ENCODE measurements around the gene BCL7A. TPM values are rescaled to one million over a fixed set of nuclear protein-coding genes. Genes with fewer than 3 reads are reported as not detected.

BCL7A gene
- total RNA-seq, 1 donor = 4.7 TPM

DNA sequence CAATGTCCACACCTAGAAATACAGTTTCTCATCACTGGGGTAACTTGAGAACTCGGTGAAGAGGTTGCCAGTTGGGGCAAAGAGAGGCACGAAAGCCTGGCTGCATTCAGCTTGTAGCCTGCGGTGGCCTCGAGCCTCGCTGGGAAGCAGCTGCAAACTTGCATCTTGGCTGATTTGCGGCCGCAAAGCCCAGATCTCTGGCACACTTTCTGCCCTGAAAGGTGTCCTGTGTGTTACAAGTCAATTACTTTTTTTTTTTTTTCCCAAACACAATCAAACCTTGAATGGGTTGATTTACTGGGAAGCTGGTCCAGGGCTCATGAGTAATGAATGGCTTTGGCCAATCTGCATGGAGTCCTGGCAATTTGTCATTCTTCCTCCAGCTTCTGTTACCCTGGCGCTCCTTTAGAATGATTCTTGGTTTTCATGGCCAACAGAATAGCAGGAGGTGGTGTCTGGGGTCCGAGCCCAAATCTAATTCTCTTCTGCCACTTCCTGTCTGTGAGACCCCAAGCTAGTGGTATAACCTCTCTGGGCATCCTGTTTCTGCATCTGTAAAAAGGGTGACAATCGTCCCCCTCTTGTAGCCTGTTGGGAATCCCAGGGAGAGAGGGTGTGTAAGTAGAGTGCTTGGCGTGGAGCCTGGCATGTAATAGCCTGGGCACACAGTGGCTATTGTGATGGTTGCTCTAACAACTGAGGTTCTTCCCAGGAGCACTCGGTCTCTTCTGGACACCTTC lies 6.7 kb downstream of the BCL7A start:
- H3K27ac ChIP-seq (ENCODE audit: low read depth, low read length) = no peak overlapping the region
- H3K79me2 ChIP-seq (ENCODE audit: insufficient read depth, low read length) = peaks cover 85% of the 10 kb centered on the region
- H3K36me3 ChIP-seq (ENCODE audit: insufficient read depth, low read length) = no peaks in the 10 kb centered on the region
- H3K9me3 ChIP-seq (ENCODE audit: low read depth, low read length) = no peaks in the 10 kb centered on the region
- H3K4me2 ChIP-seq (ENCODE audit: insufficient read depth, low read length) = no peak overlapping the region
- H2AFZ ChIP-seq (ENCODE audit: low read length) = no peak overlapping the region
- no peak overlapping the region for H3K4me3 ChIP-seq (ENCODE audit: insufficient read depth, low read length)
- no peaks in the 10 kb centered on the region for H3K27me3 ChIP-seq (ENCODE audit: insufficient read depth, low read length)
- TF ChIP-seq, protein P1, sequence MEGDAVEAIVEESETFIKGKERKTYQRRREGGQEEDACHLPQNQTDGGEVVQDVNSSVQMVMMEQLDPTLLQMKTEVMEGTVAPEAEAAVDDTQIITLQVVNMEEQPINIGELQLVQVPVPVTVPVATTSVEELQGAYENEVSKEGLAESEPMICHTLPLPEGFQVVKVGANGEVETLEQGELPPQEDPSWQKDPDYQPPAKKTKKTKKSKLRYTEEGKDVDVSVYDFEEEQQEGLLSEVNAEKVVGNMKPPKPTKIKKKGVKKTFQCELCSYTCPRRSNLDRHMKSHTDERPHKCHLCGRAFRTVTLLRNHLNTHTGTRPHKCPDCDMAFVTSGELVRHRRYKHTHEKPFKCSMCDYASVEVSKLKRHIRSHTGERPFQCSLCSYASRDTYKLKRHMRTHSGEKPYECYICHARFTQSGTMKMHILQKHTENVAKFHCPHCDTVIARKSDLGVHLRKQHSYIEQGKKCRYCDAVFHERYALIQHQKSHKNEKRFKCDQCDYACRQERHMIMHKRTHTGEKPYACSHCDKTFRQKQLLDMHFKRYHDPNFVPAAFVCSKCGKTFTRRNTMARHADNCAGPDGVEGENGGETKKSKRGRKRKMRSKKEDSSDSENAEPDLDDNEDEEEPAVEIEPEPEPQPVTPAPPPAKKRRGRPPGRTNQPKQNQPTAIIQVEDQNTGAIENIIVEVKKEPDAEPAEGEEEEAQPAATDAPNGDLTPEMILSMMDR (IDR thresholded peaks at IDR 0.05; ENCODE audit: extremely low read depth, low read depth, low read length) = no peak
- peaks cover 5% of the 10 kb centered on the region for H4K20me1 ChIP-seq (ENCODE audit: insufficient read depth, low read length)
- peaks cover 24% of the 10 kb centered on the region for H3K4me1 ChIP-seq (ENCODE audit: insufficient read depth, low read length)
- DNase-seq (ENCODE audit: insufficient read length, low spot score, missing footprints) = peak; percentile 95

DNA sequence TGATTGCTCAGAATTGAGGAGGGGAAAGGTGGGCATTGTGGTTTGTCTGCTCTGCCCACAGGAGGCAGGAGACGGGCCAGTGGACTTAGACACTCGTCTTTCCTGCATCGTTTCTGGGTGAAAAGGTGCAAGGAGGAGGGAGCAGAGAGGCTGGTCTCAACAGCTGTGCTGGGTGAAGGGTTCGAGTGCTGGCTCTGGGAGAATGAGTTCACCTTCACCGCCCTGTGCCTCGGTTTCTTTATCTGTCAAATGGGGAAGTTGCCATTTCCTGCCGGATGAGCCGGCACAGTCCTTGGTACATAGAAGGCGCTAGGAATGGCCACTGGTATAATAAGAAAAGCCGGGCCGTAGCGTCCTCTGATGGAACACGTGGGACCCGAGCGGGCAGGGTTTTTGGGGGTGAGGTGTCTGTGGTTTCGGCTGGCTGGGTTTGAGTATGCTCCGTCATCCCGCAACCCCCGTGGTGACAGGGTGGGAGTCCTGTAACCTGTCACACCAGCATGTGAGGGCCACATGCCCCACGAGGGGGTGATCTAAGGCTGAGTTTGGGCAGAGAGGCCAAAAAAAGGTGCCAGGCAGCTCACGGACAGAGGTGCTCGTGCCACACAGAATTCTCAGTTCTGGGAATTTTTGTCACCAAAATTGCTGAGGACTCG lies 7.3 kb downstream of the BCL7A start:
- H3K79me2 ChIP-seq (ENCODE audit: insufficient read depth, low read length) = peaks cover 85% of the 10 kb centered on the region
- no peak overlapping the region for H2AFZ ChIP-seq (ENCODE audit: low read length)
- H4K20me1 ChIP-seq (ENCODE audit: insufficient read depth, low read length) = peaks cover 5% of the 10 kb centered on the region
- TF ChIP-seq, protein P1 (IDR thresholded peaks at IDR 0.05; ENCODE audit: extremely low read depth, low read depth, low read length) = no peak
- H3K27me3 ChIP-seq (ENCODE audit: insufficient read depth, low read length) = no peaks in the 10 kb centered on the region
- no peaks in the 10 kb centered on the region for H3K36me3 ChIP-seq (ENCODE audit: insufficient read depth, low read length)
- no peaks in the 10 kb centered on the region for H3K9me3 ChIP-seq (ENCODE audit: low read depth, low read length)
- no peak overlapping the region for H3K27ac ChIP-seq (ENCODE audit: low read depth, low read length)
- H3K4me1 ChIP-seq (ENCODE audit: insufficient read depth, low read length) = peaks cover 17% of the 10 kb centered on the region
- H3K4me3 ChIP-seq (ENCODE audit: insufficient read depth, low read length) = no peak overlapping the region
- no peak overlapping the region for H3K4me2 ChIP-seq (ENCODE audit: insufficient read depth, low read length)
- peak; percentile 55 for DNase-seq (ENCODE audit: insufficient read length, low spot score, missing footprints)

DNA sequence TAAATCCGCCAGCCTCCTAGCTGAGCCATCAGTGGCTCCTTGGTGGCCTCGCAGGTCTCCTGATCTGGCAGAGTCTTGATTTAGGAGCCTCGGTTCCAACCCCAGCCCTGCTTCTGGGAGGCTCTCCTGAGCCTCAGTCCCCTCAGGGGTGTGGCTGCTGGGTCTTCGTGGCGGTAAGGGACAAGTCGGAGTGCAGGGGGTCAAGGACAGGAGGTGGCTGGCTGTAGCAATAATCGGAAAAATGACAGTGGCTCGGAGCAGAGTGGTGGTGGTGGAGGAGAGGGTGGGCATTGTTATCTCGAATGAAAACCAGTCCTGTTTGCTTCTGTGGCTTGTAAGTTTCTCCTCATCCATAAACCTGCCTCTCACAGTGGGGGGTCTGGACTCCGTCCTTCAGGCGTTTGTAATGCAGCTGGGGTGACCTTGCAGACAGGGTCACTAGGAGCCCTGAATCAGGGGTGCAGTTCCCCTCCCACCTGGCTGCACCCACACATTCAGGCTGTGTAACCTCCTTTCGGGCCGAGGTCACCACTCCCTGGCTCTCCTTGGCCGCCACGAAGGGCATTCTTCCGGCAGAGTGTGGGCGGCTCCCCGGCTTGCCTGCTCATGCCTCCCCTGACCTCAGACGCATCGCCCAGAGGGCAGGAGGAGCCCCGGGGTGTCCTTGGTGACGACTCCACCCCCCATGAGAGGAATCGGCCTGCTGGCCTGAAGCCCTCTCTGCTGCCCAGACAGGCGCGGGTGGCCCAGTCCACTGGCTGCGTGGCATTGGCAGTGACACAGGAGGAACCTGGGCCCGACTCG lies 8.1 kb downstream of the BCL7A start:
- Histone ChIP-seq H3K79me2 (ENCODE audit: insufficient read depth, low read length) (peaks cover 79% of the 10 kb centered on the region), H3K9me3 (ENCODE audit: low read depth, low read length) (no peaks in the 10 kb centered on the region), H3K27ac (ENCODE audit: low read depth, low read length) (peak overlapping the region; percentile 41), H2AFZ (ENCODE audit: low read length) (no peak overlapping the region), H3K4me2 (ENCODE audit: insufficient read depth, low read length) (no peak overlapping the region), H3K36me3 (ENCODE audit: insufficient read depth, low read length) (no peaks in the 10 kb centered on the region), H3K4me3 (ENCODE audit: insufficient read depth, low read length) (no peak overlapping the region), H3K27me3 (ENCODE audit: insufficient read depth, low read length) (no peaks in the 10 kb centered on the region), H4K20me1 (ENCODE audit: insufficient read depth, low read length) (peaks cover 5% of the 10 kb centered on the region), H3K4me1 (ENCODE audit: insufficient read depth, low read length) (peaks cover 14% of the 10 kb centered on the region)
- DNase-seq (ENCODE audit: insufficient read length, low spot score, missing footprints) = peak; percentile 84
- TF ChIP-seq, protein P1 (IDR thresholded peaks at IDR 0.05; ENCODE audit: extremely low read depth, low read depth, low read length) = no peak
